Adrenal gland (tissue), 5 donors: ENCODE measurements around the gene B9D1.

ENCODE experiments used
- POLR2A ChIP-seq, 2 donors: fragments of 450-650 bp; IDR thresholded peaks; one replicate each; pipeline ENCODE4 v1.6.1; 2017; ENCODE audit warnings: antibody characterized with exemption in 2 of 2, mild to moderate bottlenecking in 2 of 2, moderate library complexity in 1 of 2
- TF ChIP-seq, protein P1 (sequence below), 6 experiments: fragments of 450-650 bp in 4 of 6; fragments of 200-600 bp in 2 of 6; sonication (generic) in 1 of 6; IDR thresholded peaks; 1 replicate in 5 of 6; 2 replicates in 1 of 6; pipeline versions ENCODE4 v1.5.1 to v1.8.0; 2016 to 2021; ENCODE audit warnings: antibody characterized with exemption in 6 of 6, mild to moderate bottlenecking in 2 of 6, moderate library complexity in 1 of 6
- donor health status: DM: no; HTN: no; CAD: no.

GRCh38 chr17:19384723-19385391, 22.3 kb upstream of the B9D1 start:
- TF ChIP-seq, protein P1, sequence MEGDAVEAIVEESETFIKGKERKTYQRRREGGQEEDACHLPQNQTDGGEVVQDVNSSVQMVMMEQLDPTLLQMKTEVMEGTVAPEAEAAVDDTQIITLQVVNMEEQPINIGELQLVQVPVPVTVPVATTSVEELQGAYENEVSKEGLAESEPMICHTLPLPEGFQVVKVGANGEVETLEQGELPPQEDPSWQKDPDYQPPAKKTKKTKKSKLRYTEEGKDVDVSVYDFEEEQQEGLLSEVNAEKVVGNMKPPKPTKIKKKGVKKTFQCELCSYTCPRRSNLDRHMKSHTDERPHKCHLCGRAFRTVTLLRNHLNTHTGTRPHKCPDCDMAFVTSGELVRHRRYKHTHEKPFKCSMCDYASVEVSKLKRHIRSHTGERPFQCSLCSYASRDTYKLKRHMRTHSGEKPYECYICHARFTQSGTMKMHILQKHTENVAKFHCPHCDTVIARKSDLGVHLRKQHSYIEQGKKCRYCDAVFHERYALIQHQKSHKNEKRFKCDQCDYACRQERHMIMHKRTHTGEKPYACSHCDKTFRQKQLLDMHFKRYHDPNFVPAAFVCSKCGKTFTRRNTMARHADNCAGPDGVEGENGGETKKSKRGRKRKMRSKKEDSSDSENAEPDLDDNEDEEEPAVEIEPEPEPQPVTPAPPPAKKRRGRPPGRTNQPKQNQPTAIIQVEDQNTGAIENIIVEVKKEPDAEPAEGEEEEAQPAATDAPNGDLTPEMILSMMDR (IDR thresholded peaks at IDR 0.05): no peak
- no peak for TF ChIP-seq POLR2A (IDR thresholded peaks at IDR 0.05)
